Activated naive CD4-positive, alpha-beta T cell (primary cell): ENCODE measurements around the gene TMEM202.
"Not testable (repeated sequence)": the region's sequence is repeated elsewhere in the genome, so short reads cannot be mapped to it uniquely, and the experiment has no call there.

Experiments used
- DNase-seq, 4 experiments: peaks; one replicate each; lab custom pipeline; 2025; lab: John Stamatoyannopoulos, UW

Gene TMEM202, protein sequence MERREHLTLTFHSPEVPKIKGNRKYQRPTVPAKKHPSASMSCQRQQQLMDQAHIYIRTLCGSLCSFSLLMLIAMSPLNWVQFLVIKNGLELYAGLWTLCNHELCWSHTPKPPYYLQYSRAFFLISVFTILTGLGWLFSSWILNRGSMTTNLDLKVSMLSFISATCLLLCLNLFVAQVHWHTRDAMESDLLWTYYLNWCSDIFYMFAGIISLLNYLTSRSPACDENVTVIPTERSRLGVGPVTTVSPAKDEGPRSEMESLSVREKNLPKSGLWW

DNA sequence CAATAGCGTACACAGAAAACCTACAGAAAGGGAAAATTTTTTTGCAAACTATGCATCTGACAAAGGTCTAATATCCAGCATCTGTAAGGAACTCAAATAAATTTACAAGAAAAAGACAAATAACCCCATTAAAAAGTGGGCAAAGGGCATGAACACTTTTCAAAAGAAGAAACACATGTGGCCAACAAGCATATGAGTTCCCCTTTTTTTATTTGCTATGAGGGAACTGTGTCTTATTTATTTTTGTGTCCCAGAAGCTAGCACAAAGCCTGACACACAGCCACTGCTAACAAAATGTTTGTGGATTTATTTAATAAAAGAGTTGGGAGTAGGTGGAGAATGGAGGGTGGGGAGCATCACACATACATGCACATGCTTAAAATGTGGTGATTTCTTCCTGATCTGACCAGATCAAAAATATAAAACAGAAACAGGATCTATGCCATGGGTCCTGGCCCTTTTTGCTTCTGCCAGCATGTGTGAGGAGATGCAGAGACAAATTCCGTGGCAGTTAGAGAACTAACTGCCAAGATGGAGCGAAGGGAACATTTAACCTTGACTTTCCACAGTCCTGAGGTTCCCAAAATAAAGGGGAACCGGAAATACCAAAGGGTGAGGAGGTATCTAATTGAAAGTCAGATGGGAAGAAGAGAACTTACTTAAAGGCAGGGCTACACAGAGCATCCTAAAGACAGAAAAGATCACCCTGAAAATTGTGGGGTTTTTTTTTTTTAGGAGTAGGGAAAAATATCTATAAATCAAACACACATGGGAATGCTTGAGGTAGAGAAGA lies at the start of gene TMEM202:
Gene TMEM202, plus strand, starts transcription at position 510 of the 793 bp plus-strand sequence. Its CDS starts 22 bp downstream, at position 532.
- DNase-seq: no peak

GRCh38 chr15:72353266-72353665 lies 44.8 kb upstream of the TMEM202 start:
- no peak for DNase-seq

GRCh38 chr15:72354496-72354895 lies 43.6 kb upstream of the TMEM202 start:
- DNase-seq: no peak

- DNase-seq: no peak
Observed at GRCh38 chr15:72358121-72358520, 40.0 kb upstream of the TMEM202 start.

DNA sequence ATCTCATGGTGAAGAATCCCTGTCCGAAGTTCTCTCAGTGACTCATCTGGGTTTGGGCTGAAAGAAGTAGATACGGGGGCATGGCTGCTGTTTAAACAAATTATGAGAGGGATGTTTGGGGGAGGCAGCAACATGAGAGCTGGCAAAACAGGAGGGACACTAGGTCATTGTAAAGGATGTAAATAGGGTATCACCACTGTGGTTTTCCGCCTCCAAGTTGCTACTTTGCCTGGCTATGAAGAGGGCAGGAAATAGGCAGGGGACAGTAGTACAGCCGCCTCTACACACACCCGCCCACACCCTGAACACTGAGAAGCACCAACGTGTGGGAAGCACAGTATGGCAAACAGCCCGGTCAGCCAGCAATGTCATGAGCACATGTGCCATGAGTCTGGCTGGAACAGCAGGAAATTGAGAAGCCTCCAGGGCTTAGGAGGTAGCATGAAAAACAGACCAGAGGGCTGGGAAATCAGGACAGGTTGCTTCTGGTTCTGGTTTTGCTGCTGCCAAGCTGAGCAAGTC lies 39.4 kb upstream of the TMEM202 start:
- DNase-seq: no peak

DNA sequence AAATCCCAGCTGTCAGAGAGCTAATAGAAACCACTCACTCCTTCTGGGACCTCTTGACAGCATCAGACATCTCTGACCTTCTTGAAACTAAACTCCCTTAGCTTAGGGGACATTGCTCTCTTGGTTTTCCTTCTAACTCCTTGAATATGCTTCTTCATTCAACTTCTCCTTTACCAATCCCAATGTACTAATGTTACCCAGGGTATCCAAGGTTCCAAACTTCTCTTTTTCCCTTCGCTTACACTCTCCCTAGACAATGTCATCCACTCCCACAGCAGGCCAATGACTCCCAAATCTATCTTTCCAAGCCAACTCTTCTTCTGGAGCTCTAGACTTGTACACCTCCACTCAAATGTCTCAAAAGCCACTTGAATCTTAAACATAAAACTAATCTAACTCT lies 36.9 kb upstream of the TMEM202 start:
- no peak for DNase-seq

DNA sequence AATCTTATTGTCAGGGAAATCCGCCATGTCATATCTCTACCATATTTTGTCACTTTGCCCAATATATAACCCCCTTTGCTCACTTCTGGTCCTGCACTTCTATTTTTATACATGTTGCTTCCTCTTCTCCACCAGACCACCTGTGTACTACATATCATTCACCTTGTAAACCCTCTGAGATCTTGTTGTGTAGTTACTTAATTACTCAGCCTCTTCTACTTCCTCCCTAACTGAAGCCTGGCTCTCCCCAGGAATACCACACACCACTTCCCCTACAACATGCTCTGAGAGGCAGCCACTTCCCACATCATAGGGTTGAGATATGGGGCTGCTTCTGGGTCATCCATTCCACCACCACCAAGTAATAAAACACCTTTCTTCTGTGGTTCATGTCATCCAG lies 32.3 kb upstream of the TMEM202 start:
- no peak for DNase-seq

- no peak for DNase-seq
Observed at GRCh38 chr15:72368325-72368724, 29.8 kb upstream of the TMEM202 start.

- DNase-seq: no peak
Observed at GRCh38 chr15:72368899-72369298, 29.2 kb upstream of the TMEM202 start.

- DNase-seq: no peak
Observed at GRCh38 chr15:72369964-72370363, 28.1 kb upstream of the TMEM202 start.

GRCh38 chr15:72372361-72372760 lies 25.7 kb upstream of the TMEM202 start:
- DNase-seq: no peak

GRCh38 chr15:72375501-72375845 lies 22.6 kb upstream of the TMEM202 start:
- no peak for DNase-seq

DNA sequence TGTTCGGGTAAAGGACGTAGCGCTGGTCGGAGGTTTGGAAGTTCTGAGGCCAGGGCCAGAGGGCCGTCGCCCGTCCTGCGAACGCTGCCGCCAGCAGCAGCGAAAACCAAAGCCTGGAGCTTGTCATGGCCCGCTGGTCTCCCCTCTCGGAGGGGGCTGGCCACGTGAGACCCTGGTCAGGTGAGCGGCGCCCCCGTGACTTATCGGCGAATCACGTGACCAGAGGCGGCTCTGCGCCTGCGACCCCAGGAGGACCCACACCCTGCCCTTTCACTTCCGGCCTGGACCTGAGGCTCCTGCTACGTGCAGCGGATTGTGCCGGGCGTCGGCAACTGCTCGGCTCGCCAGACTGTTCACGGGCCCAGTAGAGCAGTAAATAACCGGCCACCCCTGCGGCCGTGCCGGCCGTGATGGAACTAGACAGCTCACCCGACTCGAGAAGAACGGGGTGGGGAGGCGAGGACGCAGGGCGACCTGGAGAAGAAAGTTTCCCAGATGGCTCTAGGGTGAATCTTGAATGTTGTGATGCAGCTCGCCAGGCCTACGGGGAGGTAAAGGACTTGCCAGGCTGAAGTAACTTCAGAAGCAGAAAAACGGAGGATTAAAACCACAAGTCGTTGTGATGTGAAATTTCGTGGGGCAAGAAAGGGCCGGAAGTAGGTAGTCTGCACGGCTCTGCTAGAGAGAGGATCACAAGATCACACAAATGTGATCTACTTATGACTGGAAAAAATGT lies 22.1 kb upstream of the TMEM202 start, which contains the start of gene HEXA:
Gene HEXA, minus strand, starts transcription at position 169 of the 736 bp plus-strand sequence. Its CDS starts 42 bp downstream, at position 127.
- peak; percentile 94 to 99 (median 98) for DNase-seq

- no peak for DNase-seq
Observed at GRCh38 chr15:72377331-72377730, 20.8 kb upstream of the TMEM202 start.

DNA sequence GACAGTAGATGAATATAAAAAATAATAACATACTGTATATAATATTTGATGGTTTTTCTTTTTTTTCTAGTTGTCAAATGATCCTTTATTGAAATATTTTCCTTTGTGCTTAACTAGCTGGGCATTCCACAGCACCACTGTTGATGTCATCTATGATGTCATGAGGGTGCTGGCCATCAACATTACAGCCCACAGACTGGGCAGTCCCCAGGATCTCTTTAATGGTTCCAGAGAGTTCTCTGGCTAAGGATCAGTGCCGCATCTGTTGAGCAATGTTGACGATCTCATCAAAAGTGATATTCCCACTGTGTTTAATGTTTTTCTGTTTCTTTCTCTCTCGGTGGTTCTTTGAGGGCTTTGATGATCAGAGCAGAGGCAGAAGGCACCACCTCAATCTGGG lies 19.0 kb upstream of the TMEM202 start:
- DNase-seq: not testable (repeated sequence)

GRCh38 chr15:72379856-72380430 lies 18.2 kb upstream of the TMEM202 start:
- no peak for DNase-seq

DNA sequence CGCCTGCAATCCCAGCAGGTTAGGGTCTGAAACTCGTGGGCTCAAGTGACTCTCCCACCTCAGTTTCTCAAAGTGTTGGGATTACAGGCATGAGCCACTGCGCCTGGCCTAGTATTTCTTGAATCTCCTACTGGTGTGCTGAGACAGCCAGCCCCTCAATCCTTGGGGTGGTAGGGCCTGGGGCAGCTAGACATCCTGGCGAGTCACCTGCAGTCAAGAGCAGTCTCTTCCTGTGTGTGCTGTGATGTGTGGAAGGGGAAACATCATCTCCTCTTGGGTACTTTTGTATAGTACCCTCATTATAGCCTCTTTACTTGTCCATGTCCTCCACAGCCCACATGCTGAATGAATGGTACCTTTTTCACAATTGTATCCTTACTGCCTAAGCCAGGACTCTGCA lies 17.4 kb upstream of the TMEM202 start:
- DNase-seq: no peak

DNA sequence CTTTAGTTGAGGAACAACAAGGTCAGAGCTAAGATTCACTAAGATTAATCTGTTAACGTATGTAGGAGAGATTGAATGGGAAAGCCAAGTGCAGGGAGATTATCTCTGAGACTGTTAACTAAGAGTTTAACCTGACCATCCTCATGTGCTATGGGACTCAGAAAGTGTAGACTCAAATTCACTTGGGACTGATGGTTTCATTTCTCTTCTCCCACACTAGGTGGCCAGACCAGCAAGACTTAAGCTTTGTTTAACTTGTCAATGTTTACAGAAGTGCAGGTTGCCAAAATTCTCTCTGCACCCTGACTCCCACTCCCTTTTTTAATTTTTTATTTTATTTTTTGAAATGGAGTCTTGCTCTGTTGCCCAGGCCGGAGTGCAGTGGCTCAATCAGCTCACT lies 16.0 kb upstream of the TMEM202 start:
- no peak for DNase-seq

GRCh38 chr15:72387741-72388140 lies 10.4 kb upstream of the TMEM202 start:
- DNase-seq: no peak

- DNase-seq: no peak
Observed at GRCh38 chr15:72389231-72389630, 8.9 kb upstream of the TMEM202 start.

GRCh38 chr15:72396331-72396730 lies 1.8 kb upstream of the TMEM202 start:
- DNase-seq: not testable (repeated sequence)

DNA sequence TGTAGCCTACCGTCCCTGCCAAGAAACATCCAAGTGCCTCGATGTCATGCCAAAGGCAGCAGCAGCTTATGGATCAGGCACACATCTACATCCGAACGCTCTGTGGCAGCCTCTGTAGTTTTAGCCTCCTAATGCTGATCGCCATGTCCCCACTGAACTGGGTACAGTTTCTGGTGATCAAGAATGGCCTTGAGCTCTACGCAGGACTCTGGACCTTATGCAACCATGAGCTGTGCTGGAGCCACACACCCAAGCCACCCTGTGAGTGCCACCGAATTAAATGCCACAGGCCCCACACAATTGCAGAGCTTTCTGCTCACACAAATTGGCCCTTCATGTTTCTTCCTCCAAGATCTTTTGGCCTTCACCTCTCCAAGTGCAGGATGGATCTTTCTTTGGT lies 543 bp downstream of the TMEM202 start:
- no peak for DNase-seq
